Endothelial cell of umbilical vein (primary cell): Measurements from ENCODE around the gene TRPV2. TPM values are rescaled to one million over a fixed set of nuclear protein-coding genes. Genes with fewer than 3 reads are reported as not detected.

ENCODE experiments used
- BruUV-seq: library from RNA; stranded (reverse); fragments of 400-500 nt; replicated peaks from 2 replicates; lab custom pipeline; 2021; lab: Mats Ljungman, UMichigan
- CTCF ChIA-PET: fragments of 300-600, 350-600 bp; sonication (Branson Sonifier 250); formaldehyde crosslinking; loops from one replicate; lab custom pipeline; 2021; ENCODE audit warnings: antibody characterized with exemption, inconsistent platforms; lab: Charles Lee
- POLR2A ChIA-PET: fragments of 300-600, 350-600 bp; sonication (Branson Sonifier 250); formaldehyde crosslinking; loops from one replicate; lab custom pipeline; 2021; ENCODE audit warnings: antibody characterized with exemption, inconsistent platforms; lab: Charles Lee
- DNase-seq: peaks from one replicate; pipeline ENCODE4 v3.0.0-alpha.2; 2011; ENCODE audit warnings: low read depth, low spot score
- FAIRE-seq: peaks from 2 replicates; lab custom pipeline; 2011; peaks lifted over from hg19 to GRCh38; lab: Jason Lieb, UNC
- H2AFZ ChIP-seq: 2 replicates; pipeline ENCODE4 v1.6.0; 2012; ENCODE audit warnings: low read depth, low read length, control low read depth, inconsistent platforms
- H3K27ac ChIP-seq: 2 replicates; pipeline ENCODE4 v1.5.1; 2011; ENCODE audit warnings: low read depth, mild to moderate bottlenecking, control low read depth, low read length, moderate library complexity; ENCODE audit not compliant: insufficient read depth
- H3K27me3 ChIP-seq, 2 experiments: 2 replicates each; pipeline versions ENCODE4 v1.6.0 to v1.6.1; 2011; ENCODE audit warnings: low read length in 2 of 2, mixed read lengths in 1 of 2; ENCODE audit not compliant: control insufficient read depth in 2 of 2, insufficient read depth in 2 of 2
- H3K36me3 ChIP-seq, 2 experiments: 2 replicates in 1 of 2; 3 replicates in 1 of 2; pipeline ENCODE4 v1.5.1; 2011; ENCODE audit warnings: low read length in 2 of 2, mild to moderate bottlenecking in 1 of 2, moderate library complexity in 1 of 2; ENCODE audit not compliant: control insufficient read depth in 2 of 2, insufficient read depth in 2 of 2; ENCODE audit errors: extremely low read depth in 1 of 2
- H3K4me1 ChIP-seq: 3 replicates; pipeline ENCODE4 v1.5.1; 2011; ENCODE audit warnings: mild to moderate bottlenecking, low read length; ENCODE audit not compliant: control insufficient read depth, insufficient read depth; ENCODE audit errors: extremely low read depth
- H3K4me2 ChIP-seq: 2 replicates; pipeline ENCODE4 v1.6.1; 2011; ENCODE audit warnings: low read length, control low read depth, mixed read lengths; ENCODE audit not compliant: insufficient read depth
- H3K4me3 ChIP-seq, 3 experiments: fragments of 200-600 bp in 1 of 3; sonication (generic), shearing (Covaris generic) in 1 of 3; replicated peaks in 1 of 3; 2 replicates each; pipeline ENCODE4 v1.5.1; 2011 to 2016; ENCODE audit warnings: control low read depth in 3 of 3, low read length in 3 of 3, mild to moderate bottlenecking in 2 of 3, inconsistent platforms in 1 of 3, low read depth in 1 of 3, moderate library complexity in 1 of 3; ENCODE audit not compliant: insufficient read depth in 1 of 3
- H3K79me2 ChIP-seq: 2 replicates; pipeline ENCODE4 v1.6.0; 2012; ENCODE audit warnings: low read length, inconsistent platforms; ENCODE audit not compliant: control insufficient read depth, insufficient read depth
- H3K9ac ChIP-seq: replicated peaks from 2 replicates; pipeline ENCODE3; 2011; ENCODE audit warnings: low read length, control low read depth; ENCODE audit not compliant: insufficient read depth; ENCODE audit errors: extremely low read depth
- H3K9me1 ChIP-seq: replicated peaks from 3 replicates; pipeline ENCODE4 v1.6.0; 2011; ENCODE audit warnings: mild to moderate bottlenecking, low read length; ENCODE audit not compliant: control insufficient read depth, insufficient read depth; ENCODE audit errors: extremely low read depth
- H3K9me3 ChIP-seq: replicated peaks from 2 replicates; pipeline ENCODE4 v1.5.1; 2012; ENCODE audit warnings: low read length, inconsistent platforms; ENCODE audit not compliant: control insufficient read depth, insufficient read depth
- H4K20me1 ChIP-seq: replicated peaks from 2 replicates; pipeline ENCODE3; 2011; ENCODE audit warnings: mild to moderate bottlenecking, low read length; ENCODE audit not compliant: control insufficient read depth, insufficient read depth; ENCODE audit errors: extremely low read depth
- EZH2 ChIP-seq: IDR thresholded peaks from 2 replicates; pipeline ENCODE4 v1.6.1; 2012; ENCODE audit warnings: borderline replicate concordance, low read depth, mild to moderate bottlenecking, moderate library complexity, low read length, inconsistent platforms; ENCODE audit not compliant: severe bottlenecking
- FOS ChIP-seq: IDR thresholded peaks from 2 replicates; pipeline ENCODE4 v1.6.1; 2011; ENCODE audit warnings: mild to moderate bottlenecking, low read length, moderate library complexity, borderline replicate concordance; ENCODE audit not compliant: insufficient read depth
- GATA2 ChIP-seq: IDR thresholded peaks from 2 replicates; pipeline ENCODE4 v1.7.0; 2011; ENCODE audit warnings: low read depth, mild to moderate bottlenecking, moderate library complexity, mixed read lengths, low read length; ENCODE audit not compliant: insufficient read length, insufficient read depth
- JUN ChIP-seq: IDR thresholded peaks from 2 replicates; pipeline ENCODE4 v1.6.1; 2011; ENCODE audit warnings: borderline replicate concordance, low read depth; ENCODE audit not compliant: insufficient read length, insufficient read depth
- MAX ChIP-seq: IDR thresholded peaks from 2 replicates; pipeline ENCODE4 v1.6.1; 2011; ENCODE audit not compliant: insufficient read depth, insufficient read length
- MYC ChIP-seq: IDR thresholded peaks from one replicate; pipeline ENCODE4 v1.6.1; 2011; ENCODE audit warnings: mild to moderate bottlenecking, low read depth, low read length
- POLR2A ChIP-seq: IDR thresholded peaks from 2 replicates; pipeline ENCODE4 v1.6.1; 2012; ENCODE audit warnings: low read depth, mild to moderate bottlenecking, control low read depth, low read length
- POLR2AphosphoS5 ChIP-seq: IDR thresholded peaks from 2 replicates; pipeline ENCODE4 v1.6.1; 2012; ENCODE audit warnings: low read depth, mild to moderate bottlenecking, control low read depth, low read length, moderate library complexity; ENCODE audit not compliant: insufficient read depth
- dilution Hi-C: fragments of 300-500 bp; cut with MboI; formaldehyde crosslinking; loops from one replicate; pipeline ENCODE4 v1.15.0; 2019; ENCODE audit warnings: low sequenced_read_pairs; ENCODE audit not compliant: extremely low pct_ligation_motif_present
- intact Hi-C: fragments of 100-400 bp; cut with micrococcal nuclease; formaldehyde crosslinking; loops from one replicate; pipeline ENCODE4 v1.10.0; 2022
- polyA plus RNA-seq, 4 experiments: library from polyadenylated mRNA; depleted of rRNA in 3 of 4; stranded (reverse) in 3 of 4; unstranded in 1 of 4; fragments of >200 nt; gene quantifications; 2 replicates each; pipeline versions ENCODE4 v1.2.1 to v1.2.3, GENCODE V29; 2011 to 2012; ENCODE audit warnings: missing spikeins in 1 of 4
- total RNA-seq: library from RNA; stranded (reverse); gene quantifications from 2 replicates; pipeline ENCODE4 v1.2.3, GENCODE V29; 2021
- TF ChIP-seq, protein P1 (sequence below), 2 donors: IDR thresholded peaks; 1 replicate in 1 of 2; 2 replicates in 1 of 2; pipeline ENCODE4 v1.5.1; 2011; ENCODE audit warnings: low read length in 2 of 2, mild to moderate bottlenecking in 2 of 2, moderate library complexity in 2 of 2, control low read depth in 1 of 2, inconsistent platforms in 1 of 2, low read depth in 1 of 2; ENCODE audit not compliant: insufficient read depth in 1 of 2; ENCODE audit errors: extremely low read depth in 1 of 2

The TRPV2 gene
- total and polyA plus RNA-seq, 2 donors (not counting 3 experiments of a cell fraction or from before 2014, with no cell fraction given), result 4.2 to 10.6 TPM

DNA sequence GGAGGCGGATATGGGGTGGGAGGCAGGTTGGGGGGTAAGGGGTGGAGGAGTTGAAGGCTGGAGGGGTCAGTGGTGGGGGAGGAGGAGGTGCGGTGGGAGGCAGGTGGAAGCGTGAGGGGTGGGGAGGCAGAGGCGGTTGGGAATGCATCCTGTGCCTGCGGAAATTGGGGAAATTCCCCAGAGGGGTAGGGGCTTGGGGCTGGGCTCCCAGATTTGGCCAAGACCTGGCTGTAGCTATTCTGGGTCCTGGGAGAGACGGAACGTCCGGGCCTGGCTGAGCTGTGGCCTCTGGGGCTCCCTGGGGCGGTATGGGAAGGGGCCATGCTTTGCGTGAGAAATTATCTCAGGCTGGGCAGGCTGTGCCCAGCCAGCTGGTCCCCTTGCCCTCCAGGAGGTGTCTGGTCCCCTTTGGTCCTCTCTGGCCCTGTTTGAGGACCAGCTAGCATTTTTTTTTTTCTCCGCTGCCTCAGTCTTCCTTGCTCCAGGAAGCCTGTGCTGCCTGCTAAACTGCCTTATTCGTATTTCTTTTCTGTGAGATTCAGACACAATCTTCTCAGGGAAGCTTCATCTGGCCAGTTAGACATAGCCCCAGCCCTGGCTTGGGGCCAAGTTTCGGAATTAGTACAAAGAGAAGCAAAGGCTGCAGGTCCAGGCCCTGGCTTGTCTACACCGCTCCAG lies 7.3 kb upstream of the TRPV2 start:
- Histone ChIP-seq H3K4me2 (no peak overlapping the region), H4K20me1 (no peaks in the 10 kb centered on the region), H3K4me1 (peaks cover 6% of the 10 kb centered on the region), H3K27ac (no peak overlapping the region), H3K79me2 (no peaks in the 10 kb centered on the region), H3K9me1 (no peaks in the 10 kb centered on the region), H3K4me3 (no peak overlapping the region), H2AFZ (peak overlapping the region; percentile 4), H3K27me3 (no peaks in the 10 kb centered on the region), H3K36me3 (no peaks in the 10 kb centered on the region), H3K9ac (no peak overlapping the region), H3K9me3 (no peaks in the 10 kb centered on the region)
- FAIRE-seq (peak; percentile 82), DNase-seq (peak; percentile 56)
- dilution Hi-C loops, result no loop called here
- no TSS peak for BruUV-seq
- ChIA-PET POLR2A (no interaction called here), CTCF (interaction anchor here (1.2 to 1.7 kb wide), 3 partner anchors 20 to 45 kb away, joined by 3 to 6 read pairs (median 4); no protein-coding TSS in a partner anchor)
- intact Hi-C loops, result no loop called here
- no peak for TF ChIP-seq MYC
- no peak for TF ChIP-seq POLR2AphosphoS5
- no peak for TF ChIP-seq EZH2
- no peak for TF ChIP-seq MAX
- TF ChIP-seq FOS, result no peak
- TF ChIP-seq GATA2, result no peak
- TF ChIP-seq, protein P1, sequence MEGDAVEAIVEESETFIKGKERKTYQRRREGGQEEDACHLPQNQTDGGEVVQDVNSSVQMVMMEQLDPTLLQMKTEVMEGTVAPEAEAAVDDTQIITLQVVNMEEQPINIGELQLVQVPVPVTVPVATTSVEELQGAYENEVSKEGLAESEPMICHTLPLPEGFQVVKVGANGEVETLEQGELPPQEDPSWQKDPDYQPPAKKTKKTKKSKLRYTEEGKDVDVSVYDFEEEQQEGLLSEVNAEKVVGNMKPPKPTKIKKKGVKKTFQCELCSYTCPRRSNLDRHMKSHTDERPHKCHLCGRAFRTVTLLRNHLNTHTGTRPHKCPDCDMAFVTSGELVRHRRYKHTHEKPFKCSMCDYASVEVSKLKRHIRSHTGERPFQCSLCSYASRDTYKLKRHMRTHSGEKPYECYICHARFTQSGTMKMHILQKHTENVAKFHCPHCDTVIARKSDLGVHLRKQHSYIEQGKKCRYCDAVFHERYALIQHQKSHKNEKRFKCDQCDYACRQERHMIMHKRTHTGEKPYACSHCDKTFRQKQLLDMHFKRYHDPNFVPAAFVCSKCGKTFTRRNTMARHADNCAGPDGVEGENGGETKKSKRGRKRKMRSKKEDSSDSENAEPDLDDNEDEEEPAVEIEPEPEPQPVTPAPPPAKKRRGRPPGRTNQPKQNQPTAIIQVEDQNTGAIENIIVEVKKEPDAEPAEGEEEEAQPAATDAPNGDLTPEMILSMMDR (IDR thresholded peaks at IDR 0.05; ENCODE audit: extremely low read depth in 1 of 2, insufficient read depth in 1 of 2, low read depth in 1 of 2, low read length in 2 of 2), result no peak
- no peak for TF ChIP-seq POLR2A
- no peak for TF ChIP-seq JUN
